BJ (cell line): Measurements from ENCODE around the gene CLDN16. TPM values are rescaled to one million over a fixed set of nuclear protein-coding genes. Genes with fewer than 3 reads are reported as not detected.

ENCODE experiments used
- CTCF ChIA-PET: fragments of 350-600 bp; formaldehyde crosslinking; extraction: SDS; loops from one replicate; lab custom pipeline; 2021; ENCODE audit warnings: antibody characterized with exemption, inconsistent platforms; lab: Yijun Ruan, JAX
- POLR2A ChIA-PET: fragments of 300-600 bp; sonication (Branson Sonifier 250); formaldehyde crosslinking; extraction: SDS; loops from one replicate; lab custom pipeline; 2021; ENCODE audit warnings: antibody characterized with exemption; lab: Charles Lee
- DNase-seq: peaks from one replicate; pipeline ENCODE4 v3.0.0-alpha.2; 2011; ENCODE audit warnings: low read depth
- H3K27me3 ChIP-seq: 2 replicates; pipeline ENCODE4 v1.6.0; 2011; ENCODE audit warnings: low read length; ENCODE audit not compliant: control insufficient read depth, insufficient read depth
- H3K36me3 ChIP-seq: 2 replicates; pipeline ENCODE4 v1.5.1; 2011; ENCODE audit warnings: low read length; ENCODE audit not compliant: control insufficient read depth, insufficient read depth
- H3K4me3 ChIP-seq: 2 replicates; pipeline ENCODE4 v1.5.1; 2011; ENCODE audit warnings: low read depth, mild to moderate bottlenecking, control low read depth, low read length
- polyA plus RNA-seq: library from polyadenylated mRNA; depleted of rRNA; stranded (reverse); fragments of >200 nt; gene quantifications from 2 replicates; pipeline ENCODE4 v1.2.3, GENCODE V29; 2011
- TF ChIP-seq, protein P1 (sequence below): IDR thresholded peaks from 2 replicates; pipeline ENCODE4 v1.5.1; 2011; ENCODE audit warnings: low read depth, mild to moderate bottlenecking, control low read depth, inconsistent platforms, low read length, moderate library complexity; ENCODE audit not compliant: insufficient read depth

The CLDN16 gene
- polyA plus RNA-seq, 1 experiment, result not detected

DNA sequence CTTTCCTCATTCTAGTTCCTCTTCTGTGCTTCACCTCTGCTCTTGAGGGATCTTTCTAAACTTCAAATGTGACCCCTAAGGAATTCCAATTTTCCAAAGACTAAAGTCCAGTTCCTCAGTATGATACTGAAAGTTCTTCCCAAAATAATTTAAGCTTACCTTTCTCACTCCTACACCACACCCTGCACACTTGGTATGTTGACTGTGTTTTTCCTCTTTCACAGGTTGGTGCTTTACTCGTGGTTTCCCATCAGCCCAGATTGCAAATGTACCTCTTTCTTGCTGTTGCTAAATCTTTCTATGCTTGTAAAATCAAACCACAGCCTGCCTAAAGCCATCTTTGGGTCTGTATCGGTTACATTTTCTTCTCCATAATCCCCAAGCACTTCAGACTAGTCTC is 30.5 kb upstream of the CLDN16 start:
- TF ChIP-seq, protein P1, sequence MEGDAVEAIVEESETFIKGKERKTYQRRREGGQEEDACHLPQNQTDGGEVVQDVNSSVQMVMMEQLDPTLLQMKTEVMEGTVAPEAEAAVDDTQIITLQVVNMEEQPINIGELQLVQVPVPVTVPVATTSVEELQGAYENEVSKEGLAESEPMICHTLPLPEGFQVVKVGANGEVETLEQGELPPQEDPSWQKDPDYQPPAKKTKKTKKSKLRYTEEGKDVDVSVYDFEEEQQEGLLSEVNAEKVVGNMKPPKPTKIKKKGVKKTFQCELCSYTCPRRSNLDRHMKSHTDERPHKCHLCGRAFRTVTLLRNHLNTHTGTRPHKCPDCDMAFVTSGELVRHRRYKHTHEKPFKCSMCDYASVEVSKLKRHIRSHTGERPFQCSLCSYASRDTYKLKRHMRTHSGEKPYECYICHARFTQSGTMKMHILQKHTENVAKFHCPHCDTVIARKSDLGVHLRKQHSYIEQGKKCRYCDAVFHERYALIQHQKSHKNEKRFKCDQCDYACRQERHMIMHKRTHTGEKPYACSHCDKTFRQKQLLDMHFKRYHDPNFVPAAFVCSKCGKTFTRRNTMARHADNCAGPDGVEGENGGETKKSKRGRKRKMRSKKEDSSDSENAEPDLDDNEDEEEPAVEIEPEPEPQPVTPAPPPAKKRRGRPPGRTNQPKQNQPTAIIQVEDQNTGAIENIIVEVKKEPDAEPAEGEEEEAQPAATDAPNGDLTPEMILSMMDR, result no peak
- H3K36me3 ChIP-seq, result no peaks in the 10 kb centered on the region
- ChIA-PET POLR2A (no interaction called here), CTCF (no interaction called here)
- no peak overlapping the region for H3K4me3 ChIP-seq
- DNase-seq, result no peak
- no peaks in the 10 kb centered on the region for H3K27me3 ChIP-seq

DNA sequence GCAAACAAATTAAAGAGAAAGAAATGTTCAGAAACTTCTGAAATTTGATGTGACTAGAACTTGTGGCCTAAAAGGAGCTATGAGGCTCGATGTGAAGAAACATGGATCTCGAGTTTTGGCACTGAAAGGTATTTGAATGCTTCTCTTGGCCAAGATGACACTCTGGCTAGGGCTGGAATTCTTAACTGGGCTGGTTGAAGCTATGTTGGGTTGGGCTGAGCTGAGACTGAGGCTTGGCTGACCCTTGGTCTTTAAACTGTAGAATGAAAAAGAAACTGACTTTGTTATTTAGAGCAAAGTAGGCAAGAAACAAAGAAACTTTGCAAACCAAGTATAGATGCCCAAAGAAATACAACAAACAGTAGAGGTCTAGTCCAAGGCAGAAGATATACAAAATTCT is 28.1 kb upstream of the CLDN16 start:
- no peak for DNase-seq
- no peak overlapping the region for H3K4me3 ChIP-seq
- ChIA-PET POLR2A (no interaction called here), CTCF (interaction anchor here (2.1 kb wide), 1 partner anchor 10 kb away, joined by 4 read pairs; no protein-coding TSS in a partner anchor)
- H3K27me3 ChIP-seq, result no peaks in the 10 kb centered on the region
- TF ChIP-seq, protein P1, result no peak
- no peaks in the 10 kb centered on the region for H3K36me3 ChIP-seq

DNA sequence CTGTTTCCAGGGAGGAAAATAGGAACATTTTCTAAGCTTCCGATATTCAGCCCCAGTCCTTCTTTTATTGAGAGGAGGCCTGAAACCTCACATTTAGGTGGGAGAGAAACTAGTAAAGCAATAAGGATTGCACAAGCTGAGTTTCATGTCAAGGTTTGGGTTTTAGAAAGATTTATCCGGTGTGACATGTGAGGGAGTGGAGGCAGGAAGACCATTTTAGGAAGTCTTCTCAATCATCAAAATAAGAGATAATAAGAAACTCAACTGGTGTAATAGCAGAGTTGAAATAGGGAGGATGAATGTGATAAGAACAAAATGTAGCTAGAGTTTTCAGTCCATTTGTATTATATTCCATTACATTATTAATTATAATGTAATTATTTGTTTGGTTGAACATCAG is 27.7 kb upstream of the CLDN16 start:
- CTCF ChIA-PET, result interaction anchor here (0.8 to 2.1 kb wide), 2 partner anchors 10 to 135 kb away, joined by 3 to 4 read pairs; no protein-coding TSS in a partner anchor
- POLR2A ChIA-PET, result no interaction called here
- DNase-seq, result no peak
- H3K36me3 ChIP-seq, result no peaks in the 10 kb centered on the region
- H3K4me3 ChIP-seq, result no peak overlapping the region
- H3K27me3 ChIP-seq, result no peaks in the 10 kb centered on the region
- TF ChIP-seq, protein P1, result no peak

DNA sequence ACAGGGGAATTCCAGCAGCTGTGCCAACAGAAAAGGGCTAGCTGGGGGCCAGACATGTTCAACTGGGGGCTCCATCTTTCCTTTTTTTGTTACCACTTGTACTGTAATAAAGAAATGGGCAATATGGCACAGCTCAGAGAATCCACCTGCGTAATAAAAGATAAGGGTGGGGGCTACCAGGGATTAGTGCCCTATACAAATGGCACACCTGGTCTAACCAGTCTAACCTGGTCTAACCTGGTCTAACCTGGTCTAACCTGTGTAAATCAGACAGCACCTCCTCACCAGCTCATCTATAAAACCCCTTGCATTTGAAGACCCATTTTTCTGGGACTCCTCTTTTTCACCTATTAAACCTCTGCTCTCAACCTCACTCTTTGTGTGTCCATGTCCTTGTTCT is 26.2 kb upstream of the CLDN16 start:
- ChIA-PET POLR2A (no interaction called here), CTCF (interaction anchor here (1.0 to 1.2 kb wide), 2 partner anchors 10 to 12 kb away, joined by 3 to 5 read pairs; no protein-coding TSS in a partner anchor)
- Histone ChIP-seq H3K4me3 (no peak overlapping the region), H3K36me3 (no peaks in the 10 kb centered on the region), H3K27me3 (no peaks in the 10 kb centered on the region)
- TF ChIP-seq, protein P1, result no peak
- DNase-seq, result no peak

DNA sequence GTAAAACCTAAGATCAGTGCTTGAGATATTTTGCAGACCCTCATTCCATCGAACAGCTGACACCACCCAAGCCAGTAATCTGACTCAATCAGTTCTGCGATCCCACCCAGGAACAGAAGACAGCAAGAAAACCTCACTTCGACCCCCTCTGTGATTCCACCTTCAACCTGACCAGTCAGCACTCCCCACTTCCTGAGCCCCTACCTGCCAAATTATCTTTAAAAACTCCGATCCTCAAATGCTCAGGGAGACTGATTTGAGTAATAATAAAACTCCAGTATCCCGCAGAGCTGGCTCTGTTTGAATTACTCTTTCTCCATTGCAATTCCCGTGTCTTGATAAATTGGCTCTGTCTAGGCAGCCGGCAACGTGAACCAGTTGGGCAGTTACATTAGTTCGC is 25.7 kb upstream of the CLDN16 start:
- ChIA-PET POLR2A (no interaction called here), CTCF (interaction anchor here (1.2 to 1.9 kb wide), 2 partner anchors 12 to 40 kb away, joined by 5 read pairs; partner anchors contain the start of gene CLDN1)
- DNase-seq, result no peak
- Histone ChIP-seq H3K4me3 (no peak overlapping the region), H3K36me3 (no peaks in the 10 kb centered on the region), H3K27me3 (no peaks in the 10 kb centered on the region)
- TF ChIP-seq, protein P1, result no peak
